Measurements from ENCODE around the gene PAFAH2. TPM values are rescaled to one million over a fixed set of nuclear protein-coding genes. Genes with fewer than 3 reads are reported as not detected.

The PAFAH2 gene
- total RNA-seq, 1 donor from 2014 or later: 11.3 TPM

GRCh38 chr1:26028490-26028980, 30.7 kb upstream of the PAFAH2 start:
- DNase-seq (ENCODE audit: low read depth) (no peak), FAIRE-seq (no peak)
- no peak overlapping the region for H3K4me3 ChIP-seq (ENCODE audit: low read depth, low read length)
- peaks cover 2% of the 10 kb centered on the region for H3K27me3 ChIP-seq (ENCODE audit: control insufficient read depth, insufficient read depth, low read length)
- no peaks in the 10 kb centered on the region for H3K36me3 ChIP-seq (ENCODE audit: control insufficient read depth, insufficient read depth, low read length)
- no peak for TF ChIP-seq CTCF (IDR thresholded peaks at IDR 0.05; ENCODE audit: insufficient read depth, low read length, severe bottlenecking)

- FAIRE-seq: no peak
- H3K36me3 ChIP-seq (ENCODE audit: control insufficient read depth, insufficient read depth, low read length): no peaks in the 10 kb centered on the region
- no peak overlapping the region for H3K4me3 ChIP-seq (ENCODE audit: low read depth, low read length)
- no peak for TF ChIP-seq CTCF (IDR thresholded peaks at IDR 0.05; ENCODE audit: insufficient read depth, low read length, severe bottlenecking)
- no peak for DNase-seq (ENCODE audit: low read depth)
- H3K27me3 ChIP-seq (ENCODE audit: control insufficient read depth, insufficient read depth, low read length): peaks cover 2% of the 10 kb centered on the region
These were observed 30.0 kb upstream of the PAFAH2 start for GRCh38 chr1:26027716-26028489.

- no peaks in the 10 kb centered on the region for H3K36me3 ChIP-seq (ENCODE audit: control insufficient read depth, insufficient read depth, low read length)
- FAIRE-seq: no peak
These were observed 27.7 kb upstream of the PAFAH2 start for GRCh38 chr1:26025517-26025916.

GRCh38 chr1:26025060-26025459, 27.2 kb upstream of the PAFAH2 start:
- no peak for TF ChIP-seq CTCF (IDR thresholded peaks at IDR 0.05; ENCODE audit: insufficient read depth, low read length, severe bottlenecking)
- FAIRE-seq (no peak), DNase-seq (ENCODE audit: low read depth) (no peak)
- Histone ChIP-seq H3K36me3 (ENCODE audit: control insufficient read depth, insufficient read depth, low read length) (no peaks in the 10 kb centered on the region), H3K4me3 (ENCODE audit: low read depth, low read length) (no peak overlapping the region), H3K27me3 (ENCODE audit: control insufficient read depth, insufficient read depth, low read length) (peaks cover 5% of the 10 kb centered on the region)

More at GRCh38 chr1:26025517-26025916, 27.7 kb upstream of the PAFAH2 start:
- DNase-seq (ENCODE audit: low read depth): no peak
- peaks cover 5% of the 10 kb centered on the region for H3K27me3 ChIP-seq (ENCODE audit: control insufficient read depth, insufficient read depth, low read length)
- no peak for TF ChIP-seq CTCF (IDR thresholded peaks at IDR 0.05; ENCODE audit: insufficient read depth, low read length, severe bottlenecking)
- H3K4me3 ChIP-seq (ENCODE audit: low read depth, low read length): no peak overlapping the region

GRCh38 chr1:26023826-26024225, 26.0 kb upstream of the PAFAH2 start:
- TF ChIP-seq CTCF (IDR thresholded peaks at IDR 0.05; ENCODE audit: insufficient read depth, low read length, severe bottlenecking): no peak
- Histone ChIP-seq H3K4me3 (ENCODE audit: low read depth, low read length) (no peak overlapping the region), H3K36me3 (ENCODE audit: control insufficient read depth, insufficient read depth, low read length) (no peaks in the 10 kb centered on the region), H3K27me3 (ENCODE audit: control insufficient read depth, insufficient read depth, low read length) (peaks cover 3% of the 10 kb centered on the region)
- no peak for DNase-seq (ENCODE audit: low read depth)
- FAIRE-seq: no peak
